Heart right ventricle (tissue), 16 donors: Measurements from ENCODE around the gene GHRH. TPM values are rescaled to one million over a fixed set of nuclear protein-coding genes. Genes with fewer than 3 reads are reported as not detected.

Source experiments
- ATAC-seq, 8 donors: fragments of 200-7000 bp; cut with Tn5 transposase; one replicate each; pipeline ENCODE4 v1.9.1; 2020; ENCODE audit warnings: mild to moderate bottlenecking in 8 of 8, moderate library complexity in 8 of 8, moderate number of reproducible peaks in 1 of 8
- DNase-seq, 2 donors: peaks; one replicate each; pipeline ENCODE4 v3.0.0-alpha.2; 2020
- H3K27ac ChIP-seq, 10 donors: fragments of 200-600 bp; sonication (generic) in 2 of 10; one replicate each; pipeline versions ENCODE4 v1.5.0 to v1.8.0; 2020 to 2022; ENCODE audit warnings: mild to moderate bottlenecking in 3 of 10
- H3K27me3 ChIP-seq, 7 donors: fragments of 200-600 bp; one replicate each; pipeline ENCODE4 v1.8.0; 2021 to 2022; ENCODE audit warnings: mild to moderate bottlenecking in 2 of 7
- H3K36me3 ChIP-seq, 9 donors: fragments of 200-600 bp; sonication (generic) in 1 of 9; one replicate each; pipeline versions ENCODE4 v1.5.0 to v1.8.0; 2020 to 2022; ENCODE audit warnings: mild to moderate bottlenecking in 2 of 9
- H3K4me1 ChIP-seq, 9 donors: fragments of 200-600 bp; sonication (generic) in 1 of 9; one replicate each; pipeline versions ENCODE4 v1.5.0 to v1.8.0; 2020 to 2022; ENCODE audit warnings: mild to moderate bottlenecking in 4 of 9
- H3K4me3 ChIP-seq, 10 donors: fragments of 200-600 bp; sonication (generic) in 2 of 10; one replicate each; pipeline versions ENCODE4 v1.5.0 to v1.8.0; 2020 to 2022; ENCODE audit warnings: mild to moderate bottlenecking in 7 of 10, moderate library complexity in 2 of 10
- H3K9me3 ChIP-seq, 11 donors: fragments of 200-600 bp in 10 of 11; sonication (generic) in 2 of 11; one replicate each; pipeline versions ENCODE4 v1.5.0 to v1.8.0; 2013 to 2022; ENCODE audit warnings: mild to moderate bottlenecking in 2 of 11, control low read depth in 1 of 11, moderate library complexity in 1 of 11
- CTCF ChIP-seq, 9 donors: fragments of 200-600 bp; sonication (generic) in 2 of 9; IDR thresholded peaks; one replicate each; pipeline versions ENCODE4 v1.5.0 to v1.8.0; 2021 to 2022; ENCODE audit warnings: antibody characterized with exemption in 9 of 9, mild to moderate bottlenecking in 5 of 9, moderate library complexity in 1 of 9
- WGBS, 2 donors: extraction: QIAGEN DNeasy Blood & Tissue Kit; methylation state at CpG; one replicate each; pipeline ENCODE4 v1.1.7; 2013; ENCODE audit warnings: inconsistent platforms in 1 of 2; 5-methylcytosine and 5-hydroxymethylcytosine counted together
- intact Hi-C, 10 donors: fragments of 100-400 bp; cut with DNase I; formaldehyde crosslinking; loops; one replicate each; pipeline versions ENCODE4 v1.11.1 to v1.14.2; 2022
- polyA plus RNA-seq, 2 donors: library from polyadenylated mRNA; stranded (reverse); fragments of 200-250 nt; gene quantifications; one replicate each; pipeline ENCODE4 v1.2.3, GENCODE V29; 2013
- total RNA-seq, 10 donors: library from RNA; stranded (reverse); fragmentation: NEBNext Ultra II Directional in 3 of 10; extraction: Animal tissue kit (Norgen Biotek cat#: 25700) in 3 of 10; gene quantifications; one replicate each; pipeline versions ENCODE4 v1.2.1 to v1.2.4, GENCODE V29; 2021 to 2023
- donor health status: Arrhythmogenic right ventricular cardiomyopathy.
- donor health status: ischemic (EF 13 %, LVEDD 7.1; RV severe dilation, severe dysfunction).
- donor health status: healthy with polysubstance abuse.
- donor health status: DM: no; HTN: yes; CAD: no.
- donor health status: DM: no; HTN: no; CAD: no.
- donor health status: ischemic (EF 25% LVEDD 6.9; RV normal size, moderate dysfunction).
- donor health status: ischemic (EF 25% LVEDD 5.7; RV mildly dilated, moderate dysfunction).
- donor health status: healthy.
- donor health status: DM: yes; HTN: yes; CAD: no.
- donor health status: Ischemic cardiomyopathy.
- donor health status: ischemic (EF 35%, LVEDD 5.7; RV mildly dilated, moderate dysfunction).
- donor health status: nonischemic (EF 11% LVEDD 7.7; RV severe dilation, severe dysfunction).
- donor health status: DM: yes; HTN: yes; CAD: no.
- donor health status: PGD.
- donor health status: ischemic (EF 29% LVEDD 5.4; RV normal size, mild dysfunction).
- donor health status: nonischemic (EF 23%, LVEDD 6.1; RV moderate dilation, normal function).

The GHRH gene
- total and polyA plus RNA-seq, 12 donors, result 0.85 to 2.5 (median 1.8) TPM; not detected in 9

DNA sequence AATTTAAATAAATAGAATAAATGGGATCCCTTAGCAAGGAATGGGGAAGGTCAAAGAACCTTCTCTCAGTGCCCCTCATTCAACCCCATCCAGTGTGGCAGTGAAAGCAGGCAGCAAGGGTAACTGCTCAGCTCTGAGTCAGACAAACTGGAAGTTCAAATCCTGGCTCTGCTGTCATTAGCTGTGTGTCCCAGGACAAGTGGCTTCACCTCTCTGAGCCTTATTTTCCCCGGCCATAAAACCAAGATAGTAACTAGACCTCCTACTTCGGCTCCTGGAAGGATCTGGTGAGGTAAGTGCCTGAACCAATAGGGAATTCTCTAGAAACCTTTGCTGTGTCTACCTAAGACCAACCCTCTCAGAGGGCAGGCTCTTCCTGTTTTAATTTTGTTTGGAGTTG lies 4.1 kb downstream of the GHRH start:
- H3K27me3 ChIP-seq, result peaks cover 0 to 34% (median 15%) of the 10 kb centered on the region in 7 donors
- no peak overlapping the region for H3K27ac ChIP-seq

DNA sequence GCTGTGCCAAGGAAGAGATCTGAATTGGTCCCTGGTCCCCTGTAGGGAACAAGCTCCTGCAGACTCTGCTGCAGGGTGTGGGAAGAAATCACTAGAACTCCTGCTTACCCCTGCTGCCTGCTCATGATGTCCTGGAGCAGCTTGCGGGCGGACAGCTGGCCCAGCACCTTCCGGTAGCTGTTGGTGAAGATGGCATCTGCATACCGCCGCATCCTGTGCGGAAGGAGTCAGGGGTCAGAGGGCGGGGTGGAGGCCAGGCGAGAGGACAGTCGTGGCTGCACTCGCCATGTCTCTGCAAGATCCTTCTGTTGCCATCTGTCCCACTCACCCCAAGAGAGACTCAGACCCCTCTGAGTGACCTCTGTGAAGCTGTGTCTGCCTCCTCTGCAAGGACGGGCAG lies 5.3 kb downstream of the GHRH start:
- Histone ChIP-seq H3K27ac (no peak overlapping the region), H3K9me3 (peaks cover 0 to 15% (median 3%) of the 10 kb centered on the region in 11 donors), H3K4me3 (no peak overlapping the region), H3K27me3 (peaks cover 0 to 24% (median 2%) of the 10 kb centered on the region in 7 donors), H3K4me1 (no peaks in the 10 kb centered on the region), H3K36me3 (no peaks in the 10 kb centered on the region)
- intact Hi-C loops, result no loop called here
- 76 to 85% methylated on average over 11 of the region's 11 CpGs for WGBS, 2 donors
- DNase-seq (no peak), ATAC-seq (no peak)
- TF ChIP-seq CTCF (IDR thresholded peaks at IDR 0.05), result no peak

More for the DNA sequence above, 4.1 kb downstream of the GHRH start:
- Histone ChIP-seq H3K4me1 (no peaks in the 10 kb centered on the region), H3K4me3 (no peak overlapping the region), H3K36me3 (no peaks in the 10 kb centered on the region), H3K9me3 (peaks cover 0 to 15% (median 3%) of the 10 kb centered on the region in 11 donors)
- no peak for ATAC-seq
- intact Hi-C loops, result no loop called here
- WGBS, 2 donors, result 66 to 67% methylated on average over 2 of the region's 2 CpGs
- no peak for DNase-seq
- no peak for TF ChIP-seq CTCF (IDR thresholded peaks at IDR 0.05)

- intact Hi-C loops, result no loop called here
- H3K36me3 ChIP-seq, result no peaks in the 10 kb centered on the region
- WGBS, 2 donors, result 81 to 89% methylated on average over 7 of the region's 7 CpGs
- no peak for ATAC-seq
- DNase-seq, result no peak
- peaks cover 0 to 8% (median 0%) of the 10 kb centered on the region in 7 donors for H3K27me3 ChIP-seq
- no peaks in the 10 kb centered on the region for H3K4me1 ChIP-seq
- peaks cover 0 to 15% (median 3%) of the 10 kb centered on the region in 11 donors for H3K9me3 ChIP-seq
- TF ChIP-seq CTCF (IDR thresholded peaks at IDR 0.05), result no peak
- H3K4me3 ChIP-seq, result no peak overlapping the region
- no peak overlapping the region for H3K27ac ChIP-seq
Measured at GRCh38 chr20:37254114-37254878, 7.3 kb downstream of the GHRH start.

GRCh38 chr20:37253087-37253486 lies 8.5 kb downstream of the GHRH start:
- 84 to 90% methylated on average over 12 of the region's 12 CpGs for WGBS, 2 donors
- intact Hi-C loops, result no loop called here
- H3K9me3 ChIP-seq, result peaks cover 0 to 15% (median 3%) of the 10 kb centered on the region in 11 donors
- H3K27me3 ChIP-seq, result peaks cover 0 to 5% (median 0%) of the 10 kb centered on the region in 7 donors
- no peaks in the 10 kb centered on the region for H3K36me3 ChIP-seq
- TF ChIP-seq CTCF (IDR thresholded peaks at IDR 0.05), result no peak
- H3K27ac ChIP-seq, result no peak overlapping the region
- ATAC-seq (no peak), DNase-seq (no peak)
- no peaks in the 10 kb centered on the region for H3K4me1 ChIP-seq
- no peak overlapping the region for H3K4me3 ChIP-seq
